ENCODE results near the gene FAAH.

GRCh38 chr1:46399307-46399706 lies 5.2 kb downstream of the FAAH start:
- TF ChIP-seq CTCF (conservative IDR thresholded peaks at IDR 0.05 in 1 of 2, IDR thresholded peaks at IDR 0.05 in 1 of 2; ENCODE audit: low read depth in 1 of 2, low read length in 2 of 2) (no peak), EZH2 (IDR thresholded peaks at IDR 0.05; ENCODE audit: low read length, missing control alignments) (no peak)
